GM18505 (cell line): ENCODE data around the gene SNTN.
"Not testable (repeated sequence)": the region's sequence is repeated elsewhere in the genome, so short reads cannot be mapped to it uniquely, and the experiment has no call there.

Experiments
- ATAC-seq: cut with Tn5 transposase; IDR thresholded peaks from one replicate; pipeline ENCODE4 v1.9.1; 2021; ENCODE audit not compliant: unreplicated experiment
- POLR2A ChIP-seq: IDR thresholded peaks from 4 replicates; pipeline ENCODE4 v1.6.1; 2011; ENCODE audit warnings: borderline replicate concordance; ENCODE audit not compliant: insufficient read depth, insufficient read length; ENCODE audit errors: extremely low read depth

SNTN gene

GRCh38 chr3:63652066-63652725 is at the start of gene SNTN:
TSS of gene SNTN (plus strand) at chr3:63652675. CDS start at chr3:63652688, 13 bp downstream.
- no peak for TF ChIP-seq POLR2A
- no peak for ATAC-seq

- no peak for ATAC-seq
- TF ChIP-seq POLR2A, result no peak
Observed at GRCh38 chr3:63607716-63608115, 44.8 kb upstream of the SNTN start.

- TF ChIP-seq POLR2A, result no peak
- no peak for ATAC-seq
Observed at GRCh38 chr3:63609408-63609807, 43.1 kb upstream of the SNTN start.

- no peak for ATAC-seq
- no peak for TF ChIP-seq POLR2A
Observed at GRCh38 chr3:63609834-63610233, 42.6 kb upstream of the SNTN start.

- no peak for TF ChIP-seq POLR2A
- ATAC-seq, result no peak
Observed at GRCh38 chr3:63611382-63611781, 41.1 kb upstream of the SNTN start.

GRCh38 chr3:63613561-63613960 is 38.9 kb upstream of the SNTN start:
- ATAC-seq, result no peak
- no peak for TF ChIP-seq POLR2A

- no peak for TF ChIP-seq POLR2A
- ATAC-seq, result no peak
Observed at GRCh38 chr3:63617391-63617790, 35.1 kb upstream of the SNTN start.

- ATAC-seq, result no peak
- TF ChIP-seq POLR2A, result no peak
Observed at GRCh38 chr3:63624941-63625560, 27.4 kb upstream of the SNTN start.

- ATAC-seq, result no peak
- TF ChIP-seq POLR2A, result no peak
Observed at GRCh38 chr3:63631670-63632069, 20.8 kb upstream of the SNTN start.

- no peak for TF ChIP-seq POLR2A
- ATAC-seq, result no peak
Observed at GRCh38 chr3:63635186-63635585, 17.3 kb upstream of the SNTN start.

- TF ChIP-seq POLR2A, result no peak
- ATAC-seq, result no peak
Observed at GRCh38 chr3:63639806-63640205, 12.7 kb upstream of the SNTN start.

GRCh38 chr3:63642488-63642887 is 10.0 kb upstream of the SNTN start:
- TF ChIP-seq POLR2A, result no peak
- ATAC-seq, result no peak

GRCh38 chr3:63644212-63644797 is 8.2 kb upstream of the SNTN start:
- TF ChIP-seq POLR2A, result no peak
- no peak for ATAC-seq

- ATAC-seq, result not testable (repeated sequence)
Observed at GRCh38 chr3:63644928-63645781, 7.3 kb upstream of the SNTN start.
